IMR-90 (cell line): ENCODE data around the gene SDC3. TPM values are rescaled to one million over a fixed set of nuclear protein-coding genes. Genes with fewer than 3 reads are reported as not detected.
A peak's percentile ranks its signal among the peaks of the same experiment; 100 is the strongest.

Experiments
- ATAC-seq: fragments of 200-7000 bp; cut with Tn5 transposase; 2 replicates; pipeline ENCODE4 v1.9.1; 2020; ENCODE audit warnings: low read depth, mild to moderate bottlenecking, moderate library complexity
- BruUV-seq: library from RNA; stranded (reverse); fragments of 400-500 nt; replicated peaks from 2 replicates; lab custom pipeline; 2021; lab: Mats Ljungman, UMichigan
- CTCF ChIA-PET: fragments of 300-600 bp; formaldehyde crosslinking; extraction: SDS; loops from one replicate; lab custom pipeline; 2021; ENCODE audit warnings: antibody characterized with exemption; lab: Yijun Ruan, JAX
- POLR2A ChIA-PET: fragments of 300-600 bp; sonication (Branson Sonifier 250); formaldehyde crosslinking; loops from one replicate; lab custom pipeline; 2022; ENCODE audit warnings: antibody characterized with exemption; ENCODE audit not compliant: unreplicated experiment; lab: Charles Lee
- DNase-seq: peaks from one replicate; pipeline ENCODE4 v3.0.0; 2013
- H2AFZ ChIP-seq: replicated peaks from 2 replicates; pipeline ENCODE3; 2013; ENCODE audit warnings: low read length, mild to moderate bottlenecking; ENCODE audit not compliant: poor library complexity
- H2AK5ac ChIP-seq: 2 replicates; pipeline ENCODE4 v1.6.1; 2013; ENCODE audit warnings: low read depth, low read length, inconsistent platforms
- H2AK9ac ChIP-seq: replicated peaks from 2 replicates; pipeline ENCODE3; 2013; ENCODE audit warnings: mild to moderate bottlenecking, low read depth, low read length, moderate library complexity; ENCODE audit not compliant: poor library complexity
- H2BK120ac ChIP-seq: 2 replicates; pipeline ENCODE4 v1.6.1; 2013; ENCODE audit warnings: low read depth, low read length, inconsistent platforms
- H2BK15ac ChIP-seq: 3 replicates; pipeline ENCODE4 v1.6.1; 2013; ENCODE audit warnings: low read depth, low read length, inconsistent platforms
- H2BK20ac ChIP-seq: 2 replicates; pipeline ENCODE4 v1.6.1; 2013; ENCODE audit warnings: low read depth, mild to moderate bottlenecking, inconsistent platforms, low read length, moderate library complexity
- H2BK5ac ChIP-seq: 2 replicates; pipeline ENCODE4 v1.6.1; 2013; ENCODE audit warnings: mild to moderate bottlenecking, low read depth, low read length, inconsistent platforms; ENCODE audit not compliant: poor library complexity, severe bottlenecking
- H3K14ac ChIP-seq: replicated peaks from 2 replicates; pipeline ENCODE4 v1.6.1; 2013; ENCODE audit warnings: low read depth, low read length, inconsistent platforms
- H3K18ac ChIP-seq: 2 replicates; pipeline ENCODE4 v1.6.1; 2013; ENCODE audit warnings: low read depth, low read length, control low read depth
- H3K23ac ChIP-seq: 2 replicates; pipeline ENCODE4 v1.6.1; 2013; ENCODE audit warnings: low read depth, low read length, inconsistent platforms
- H3K27ac ChIP-seq: 2 replicates; pipeline ENCODE4 v1.5.1; 2013; ENCODE audit warnings: mild to moderate bottlenecking, control low read depth, low read length; ENCODE audit not compliant: insufficient read depth
- H3K27me3 ChIP-seq: 2 replicates; pipeline ENCODE4 v1.6.1; 2013; ENCODE audit warnings: low read length; ENCODE audit not compliant: control insufficient read depth, insufficient read depth
- H3K36me3 ChIP-seq: 2 replicates; pipeline ENCODE4 v1.6.1; 2013; ENCODE audit warnings: low read length, mixed read lengths; ENCODE audit not compliant: control insufficient read depth, insufficient read depth
- H3K4ac ChIP-seq: 2 replicates; pipeline ENCODE4 v1.6.1; 2013; ENCODE audit warnings: low read depth, low read length, inconsistent platforms
- H3K4me1 ChIP-seq: 2 replicates; pipeline ENCODE4 v1.6.1; 2013; ENCODE audit warnings: low read length, mixed read lengths; ENCODE audit not compliant: control insufficient read depth, insufficient read depth
- H3K4me2 ChIP-seq: 2 replicates; pipeline ENCODE4 v1.6.1; 2013; ENCODE audit warnings: low read depth, mild to moderate bottlenecking, control low read depth, low read length, moderate library complexity
- H3K4me3 ChIP-seq: 2 replicates; pipeline ENCODE4 v1.5.1; 2013; ENCODE audit warnings: low read depth, mild to moderate bottlenecking, control low read depth, low read length, moderate library complexity; ENCODE audit not compliant: insufficient read depth
- H3K56ac ChIP-seq: 2 replicates; pipeline ENCODE4 v1.6.1; 2013; ENCODE audit warnings: low read length, inconsistent platforms; ENCODE audit not compliant: insufficient read depth; ENCODE audit errors: extremely low read depth
- H3K79me1 ChIP-seq, 2 experiments: 2 replicates each; pipeline ENCODE4 v1.6.1; 2013; ENCODE audit warnings: low read length in 2 of 2, inconsistent platforms in 1 of 2, low read depth in 1 of 2
- H3K9ac ChIP-seq: 2 replicates; pipeline ENCODE4 v1.6.1; 2013; ENCODE audit warnings: low read depth, low read length, control low read depth
- H3K9me1 ChIP-seq: 2 replicates; pipeline ENCODE4 v1.6.1; 2013; ENCODE audit warnings: low read length, inconsistent platforms; ENCODE audit not compliant: insufficient read depth
- H3K9me3 ChIP-seq: 2 replicates; pipeline ENCODE4 v1.6.1; 2013; ENCODE audit warnings: low read length; ENCODE audit not compliant: control insufficient read depth, insufficient read depth
- H4K20me1 ChIP-seq: 2 replicates; pipeline ENCODE4 v1.6.1; 2013; ENCODE audit warnings: low read length, inconsistent platforms; ENCODE audit not compliant: insufficient read depth
- H4K5ac ChIP-seq: 2 replicates; pipeline ENCODE4 v1.6.1; 2013; ENCODE audit warnings: mild to moderate bottlenecking, low read depth, low read length, control low read depth
- H4K8ac ChIP-seq, 2 experiments: 2 replicates each; pipeline ENCODE4 v1.6.1; 2013; ENCODE audit warnings: low read depth in 2 of 2, low read length in 2 of 2, control low read depth in 1 of 2, inconsistent platforms in 1 of 2
- H4K91ac ChIP-seq: 2 replicates; pipeline ENCODE4 v1.6.1; 2013; ENCODE audit warnings: low read depth, low read length, inconsistent platforms; ENCODE audit not compliant: insufficient read depth
- BHLHE40 ChIP-seq: fragments of 150-350 bp; IDR thresholded peaks from 2 replicates; pipeline ENCODE4 v1.6.1; 2016; ENCODE audit warnings: mild to moderate bottlenecking, low read depth, low read length
- CEBPB ChIP-seq: IDR thresholded peaks from 2 replicates; pipeline ENCODE4 v1.6.1; 2012; ENCODE audit warnings: low read depth, low read length, improper control_type of control experiment
- FOS ChIP-seq: fragments of 150-350 bp; IDR thresholded peaks from 2 replicates; pipeline ENCODE4 v1.6.1; 2016; ENCODE audit warnings: low read depth, low read length
- POLR2A ChIP-seq: IDR thresholded peaks from 2 replicates; pipeline ENCODE4 v1.6.1; 2012; ENCODE audit warnings: mild to moderate bottlenecking, low read depth, low read length
- RCOR1 ChIP-seq: IDR thresholded peaks from 2 replicates; pipeline ENCODE4 v1.6.1; 2012; ENCODE audit warnings: mild to moderate bottlenecking, low read length, improper control_type of control experiment; ENCODE audit not compliant: insufficient replicate concordance
- USF2 ChIP-seq: fragments of 150-350 bp; IDR thresholded peaks from 2 replicates; pipeline ENCODE4 v1.6.1; 2017; ENCODE audit warnings: mild to moderate bottlenecking, antibody characterized with exemption, low read length, low read depth
- WGBS, 2 experiments: methylation state at CpG; one replicate each; pipeline versions ENCODE4 v1.1.5 to v1.1.7; 2013; ENCODE audit warnings: missing lambda C conversion rate in 2 of 2; ENCODE audit not compliant: insufficient read length in 1 of 2; ENCODE audit errors: extremely low coverage in 2 of 2; 5-methylcytosine and 5-hydroxymethylcytosine counted together
- dilution Hi-C: fragments of 300-500 bp; cut with HindIII; formaldehyde crosslinking; loops from one replicate; pipeline ENCODE4 v1.14.3; 2018; ENCODE audit warnings: low sequenced_read_pairs; ENCODE audit not compliant: unreplicated experiment
- in situ Hi-C: fragments of 300-500 bp; cut with MboI; formaldehyde crosslinking; loops from 3 replicates; pipeline ENCODE4 v1.14.3; 2019; ENCODE audit warnings: low sequenced_read_pairs, inconsistent platforms, mixed read lengths
- intact Hi-C: fragments of 100-400 bp; cut with micrococcal nuclease; formaldehyde crosslinking; loops from 2 replicates; pipeline ENCODE4 v1.10.0; 2022
- polyA plus RNA-seq, 3 experiments: library from polyadenylated mRNA; depleted of rRNA; stranded (reverse); fragments of >200 nt; gene quantifications; 2 replicates each; pipeline ENCODE4 v1.2.3, GENCODE V29; 2012; ENCODE audit warnings: low replicate concordance in 1 of 3
- total RNA-seq: library from RNA; depleted of rRNA; stranded (reverse); fragments of >200 nt; gene quantifications from 2 replicates; pipeline ENCODE4 v1.2.3, GENCODE V29; 2012

The SDC3 gene
- total and polyA plus RNA-seq, 2 of the 4 experiments (the other 2 are of a cell fraction) = 13.1 to 71.5 TPM

- Histone ChIP-seq H2AFZ (no peak overlapping the region), H3K4me3 (no peak overlapping the region), H2BK15ac (no peak overlapping the region; the same call in 1 of the 3 replicates), H2BK20ac (no peak overlapping the region; the same call in 1 of the 2 replicates), H4K91ac (peak overlapping the region; percentile 69; the same call in 1 of the 2 replicates), H3K9me3 (no peaks in the 10 kb centered on the region), H3K56ac (no peak overlapping the region), H2AK5ac (peak overlapping the region; percentile 24; the same call in 1 of the 2 replicates), H3K9ac (peak overlapping the region; percentile 20; the same call in 1 of the 2 replicates), H2AK9ac (peak overlapping the region; percentile 29), H3K27ac (peak overlapping the region; percentile 50), H4K8ac (0 out of 4 replicates have a peak overlapping the region, but pooled peaks of 1 of the 2 experiments have one; percentile 29), H3K4me2 (no peak overlapping the region; the same call in 1 of the 2 replicates), H3K36me3 (peaks cover 24% of the 10 kb centered on the region), H2BK120ac (peak overlapping the region; percentile 9; the same call in 1 of the 2 replicates), H3K79me1 (peaks cover 35 to 96% of the 10 kb centered on the region in 2 experiments), H4K20me1 (peaks cover 62% of the 10 kb centered on the region), H3K23ac (peak overlapping the region; percentile 29; the same call in 1 of the 2 replicates), H3K18ac (peak overlapping the region; percentile 22; the same call in 1 of the 2 replicates), H3K9me1 (peaks cover 26% of the 10 kb centered on the region), H3K27me3 (no peaks in the 10 kb centered on the region), H4K5ac (no peak overlapping the region), H3K14ac (peak overlapping the region; percentile 13; the same call in 1 of the 2 replicates), H3K4ac (peak overlapping the region; percentile 51), H3K4me1 (peaks cover 32% of the 10 kb centered on the region), H2BK5ac (no peak overlapping the region)
- dilution Hi-C loops (no loop called here), intact Hi-C loops (no loop called here), in situ Hi-C loops (no loop called here)
- BruUV-seq = no TSS peak
- ATAC-seq (peak; percentile 37), DNase-seq (peak; percentile 35)
- TF ChIP-seq FOS = peak; percentile 31; the same call in 1 of the 2 replicates
- no peak for TF ChIP-seq POLR2A
- peak; percentile 60 for TF ChIP-seq BHLHE40
- TF ChIP-seq CEBPB = no peak
- no peak for TF ChIP-seq USF2
- TF ChIP-seq RCOR1 = no peak
- ChIA-PET CTCF (interaction anchor here (0.5 kb wide), 1 partner anchor 1653 kb away, joined by 3 read pairs; no protein-coding TSS in a partner anchor), POLR2A (no interaction called here)
- WGBS, 2 experiments = no CpG with 5 or more reads among the region's 4 CpGs
These were observed 29.3 kb downstream of the SDC3 start for GRCh38 chr1:30879126-30879786.
